GM19193 (cell line): Measurements from ENCODE around the gene CLK4.

Experiments
- POLR2A ChIP-seq: IDR thresholded peaks from 4 replicates; pipeline ENCODE4 v1.6.1; 2011; ENCODE audit not compliant: insufficient read depth, insufficient read length; ENCODE audit errors: extremely low read depth

CLK4 gene

GRCh38 chr5:178612299-178612698, 14.6 kb downstream of the CLK4 start:
- TF ChIP-seq POLR2A, result no peak

- no peak for TF ChIP-seq POLR2A
These were observed 20.6 kb downstream of the CLK4 start for GRCh38 chr5:178606269-178606668.

- no peak for TF ChIP-seq POLR2A
These were observed 21.1 kb downstream of the CLK4 start for GRCh38 chr5:178605788-178606187.

GRCh38 chr5:178602752-178603151, 24.1 kb downstream of the CLK4 start:
- TF ChIP-seq POLR2A, result no peak

- TF ChIP-seq POLR2A, result no peak
These were observed 31.1 kb downstream of the CLK4 start for GRCh38 chr5:178595750-178596149.

- TF ChIP-seq POLR2A, result no peak
These were observed 31.7 kb downstream of the CLK4 start for GRCh38 chr5:178595150-178595549.

- TF ChIP-seq POLR2A, result no peak
These were observed 35.9 kb downstream of the CLK4 start for GRCh38 chr5:178590924-178591423.

GRCh38 chr5:178590141-178590923, 36.5 kb downstream of the CLK4 start, which contains the start of gene COL23A1:
Gene COL23A1, minus strand, starts transcription at chr5:178590393.
- no peak for TF ChIP-seq POLR2A

- TF ChIP-seq POLR2A, result no peak
These were observed 37.4 kb downstream of the CLK4 start for GRCh38 chr5:178589180-178590140.

GRCh38 chr5:178588769-178589168, 38.1 kb downstream of the CLK4 start:
- TF ChIP-seq POLR2A, result no peak

- no peak for TF ChIP-seq POLR2A
These were observed 38.9 kb downstream of the CLK4 start for GRCh38 chr5:178587763-178588611.

- no peak for TF ChIP-seq POLR2A
These were observed 40.5 kb downstream of the CLK4 start for GRCh38 chr5:178586396-178586795.

GRCh38 chr5:178583279-178583678, 43.6 kb downstream of the CLK4 start:
- TF ChIP-seq POLR2A, result no peak

GRCh38 chr5:178582291-178582690, 44.6 kb downstream of the CLK4 start:
- TF ChIP-seq POLR2A, result no peak
